ENCODE data around the gene SRGAP3. TPM values are rescaled to one million over a fixed set of nuclear protein-coding genes. Genes with fewer than 3 reads are reported as not detected.

Gene SRGAP3
- total RNA-seq, 1 donor from 2014 or later, result 3.9 TPM

DNA sequence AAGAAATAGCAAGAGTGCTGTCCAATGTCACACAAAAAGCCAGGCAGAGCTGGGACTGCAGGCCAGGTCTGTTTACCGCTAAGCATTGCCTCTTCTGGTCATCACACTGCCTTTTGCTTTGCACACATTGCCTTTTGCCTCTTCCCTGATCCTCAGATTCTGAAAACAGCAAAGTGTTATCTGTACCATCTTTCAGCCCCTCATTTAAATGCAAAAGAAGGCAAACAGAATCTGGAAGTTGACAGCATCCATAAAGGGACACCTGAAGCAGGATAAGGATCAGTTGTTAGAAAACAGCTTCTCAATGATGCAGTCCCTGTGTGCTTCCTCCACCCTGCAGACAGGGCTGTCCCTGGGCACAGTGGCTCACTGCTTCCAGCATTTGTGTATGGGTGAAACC is 179.5 kb downstream of the SRGAP3 start:
- Histone ChIP-seq H3K4me1 (ENCODE audit: insufficient read depth, low read length) (peaks cover 4% of the 10 kb centered on the region), H3K4me2 (ENCODE audit: low read length) (no peak overlapping the region), H3K4me3 (ENCODE audit: insufficient read depth, low read depth, low read length) (no peak overlapping the region), H2AFZ (ENCODE audit: low read depth, low read length) (no peak overlapping the region), H3K9me3 (ENCODE audit: insufficient read depth, low read depth, low read length) (no peaks in the 10 kb centered on the region), H3K9ac (ENCODE audit: low read length) (no peak overlapping the region), H3K27me3 (ENCODE audit: insufficient read depth, low read length) (no peaks in the 10 kb centered on the region), H3K27ac (ENCODE audit: low read depth, low read length) (no peak overlapping the region), H3K79me2 (ENCODE audit: insufficient read depth, low read length) (no peaks in the 10 kb centered on the region), H3K36me3 (ENCODE audit: insufficient read depth, low read length) (no peaks in the 10 kb centered on the region), H4K20me1 (ENCODE audit: insufficient read depth, low read length) (no peaks in the 10 kb centered on the region)
- no peaks in the 10 kb centered on the region for H3K9me3 Mint-ChIP-seq (ENCODE audit: unreplicated experiment)
- no peak overlapping the region for H3K27ac Mint-ChIP-seq (ENCODE audit: unreplicated experiment)
- H3K27me3 Mint-ChIP-seq (ENCODE audit: low read depth, unreplicated experiment), result peaks cover 17% of the 10 kb centered on the region
- FAIRE-seq (no peak), DNase-seq (ENCODE audit: low read depth) (no peak)
- no peak for TF ChIP-seq EZH2 (IDR thresholded peaks at IDR 0.05; ENCODE audit: insufficient read depth, low read length)
- TF ChIP-seq, protein P1, sequence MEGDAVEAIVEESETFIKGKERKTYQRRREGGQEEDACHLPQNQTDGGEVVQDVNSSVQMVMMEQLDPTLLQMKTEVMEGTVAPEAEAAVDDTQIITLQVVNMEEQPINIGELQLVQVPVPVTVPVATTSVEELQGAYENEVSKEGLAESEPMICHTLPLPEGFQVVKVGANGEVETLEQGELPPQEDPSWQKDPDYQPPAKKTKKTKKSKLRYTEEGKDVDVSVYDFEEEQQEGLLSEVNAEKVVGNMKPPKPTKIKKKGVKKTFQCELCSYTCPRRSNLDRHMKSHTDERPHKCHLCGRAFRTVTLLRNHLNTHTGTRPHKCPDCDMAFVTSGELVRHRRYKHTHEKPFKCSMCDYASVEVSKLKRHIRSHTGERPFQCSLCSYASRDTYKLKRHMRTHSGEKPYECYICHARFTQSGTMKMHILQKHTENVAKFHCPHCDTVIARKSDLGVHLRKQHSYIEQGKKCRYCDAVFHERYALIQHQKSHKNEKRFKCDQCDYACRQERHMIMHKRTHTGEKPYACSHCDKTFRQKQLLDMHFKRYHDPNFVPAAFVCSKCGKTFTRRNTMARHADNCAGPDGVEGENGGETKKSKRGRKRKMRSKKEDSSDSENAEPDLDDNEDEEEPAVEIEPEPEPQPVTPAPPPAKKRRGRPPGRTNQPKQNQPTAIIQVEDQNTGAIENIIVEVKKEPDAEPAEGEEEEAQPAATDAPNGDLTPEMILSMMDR (IDR thresholded peaks at IDR 0.05; ENCODE audit: insufficient read depth, low read depth, low read length), result no peak
- H3K4me1 Mint-ChIP-seq (ENCODE audit: low read depth, unreplicated experiment), result peaks cover 9% of the 10 kb centered on the region
- H3K36me3 Mint-ChIP-seq (ENCODE audit: low read depth, unreplicated experiment), result no peaks in the 10 kb centered on the region
- H3K4me3 Mint-ChIP-seq (ENCODE audit: unreplicated experiment), result no peak overlapping the region

DNA sequence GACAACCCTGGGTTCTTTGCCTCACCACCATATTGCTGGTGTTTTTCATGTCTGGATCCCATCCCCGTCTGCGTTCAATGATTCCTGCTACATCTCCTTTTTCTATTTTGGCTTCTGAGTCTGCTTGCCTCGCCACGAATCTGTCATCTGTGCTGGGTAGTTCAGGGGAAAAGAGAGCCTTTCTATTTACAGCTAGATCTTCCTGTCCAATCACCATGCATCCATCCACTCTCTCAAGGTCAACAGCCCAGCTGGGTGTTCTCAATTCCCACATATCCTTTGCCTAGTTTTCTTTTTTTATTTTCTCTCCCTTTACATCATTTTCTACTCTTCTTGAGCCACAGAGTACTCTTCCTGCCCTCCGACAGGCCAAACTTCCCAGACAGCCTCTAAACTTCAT is 181.4 kb downstream of the SRGAP3 start:
- H3K4me1 Mint-ChIP-seq (ENCODE audit: low read depth, unreplicated experiment), result peaks cover 3% of the 10 kb centered on the region
- Histone ChIP-seq H3K27ac (ENCODE audit: low read depth, low read length) (no peak overlapping the region), H3K4me2 (ENCODE audit: low read length) (no peak overlapping the region), H3K4me3 (ENCODE audit: insufficient read depth, low read depth, low read length) (no peak overlapping the region), H3K79me2 (ENCODE audit: insufficient read depth, low read length) (no peaks in the 10 kb centered on the region), H4K20me1 (ENCODE audit: insufficient read depth, low read length) (no peaks in the 10 kb centered on the region), H3K9ac (ENCODE audit: low read length) (no peak overlapping the region), H3K9me3 (ENCODE audit: insufficient read depth, low read depth, low read length) (no peaks in the 10 kb centered on the region), H3K36me3 (ENCODE audit: insufficient read depth, low read length) (no peaks in the 10 kb centered on the region), H3K4me1 (ENCODE audit: insufficient read depth, low read length) (no peaks in the 10 kb centered on the region), H3K27me3 (ENCODE audit: insufficient read depth, low read length) (no peaks in the 10 kb centered on the region), H2AFZ (ENCODE audit: low read depth, low read length) (no peak overlapping the region)
- H3K27ac Mint-ChIP-seq (ENCODE audit: unreplicated experiment), result no peak overlapping the region
- no peak overlapping the region for H3K4me3 Mint-ChIP-seq (ENCODE audit: unreplicated experiment)
- peaks cover 19% of the 10 kb centered on the region for H3K27me3 Mint-ChIP-seq (ENCODE audit: low read depth, unreplicated experiment)
- TF ChIP-seq, protein P1 (IDR thresholded peaks at IDR 0.05; ENCODE audit: insufficient read depth, low read depth, low read length), result no peak
- no peak for TF ChIP-seq EZH2 (IDR thresholded peaks at IDR 0.05; ENCODE audit: insufficient read depth, low read length)
- DNase-seq (ENCODE audit: low read depth), result no peak
- no peak for FAIRE-seq
- H3K36me3 Mint-ChIP-seq (ENCODE audit: low read depth, unreplicated experiment), result peaks cover 3% of the 10 kb centered on the region
- no peaks in the 10 kb centered on the region for H3K9me3 Mint-ChIP-seq (ENCODE audit: unreplicated experiment)

DNA sequence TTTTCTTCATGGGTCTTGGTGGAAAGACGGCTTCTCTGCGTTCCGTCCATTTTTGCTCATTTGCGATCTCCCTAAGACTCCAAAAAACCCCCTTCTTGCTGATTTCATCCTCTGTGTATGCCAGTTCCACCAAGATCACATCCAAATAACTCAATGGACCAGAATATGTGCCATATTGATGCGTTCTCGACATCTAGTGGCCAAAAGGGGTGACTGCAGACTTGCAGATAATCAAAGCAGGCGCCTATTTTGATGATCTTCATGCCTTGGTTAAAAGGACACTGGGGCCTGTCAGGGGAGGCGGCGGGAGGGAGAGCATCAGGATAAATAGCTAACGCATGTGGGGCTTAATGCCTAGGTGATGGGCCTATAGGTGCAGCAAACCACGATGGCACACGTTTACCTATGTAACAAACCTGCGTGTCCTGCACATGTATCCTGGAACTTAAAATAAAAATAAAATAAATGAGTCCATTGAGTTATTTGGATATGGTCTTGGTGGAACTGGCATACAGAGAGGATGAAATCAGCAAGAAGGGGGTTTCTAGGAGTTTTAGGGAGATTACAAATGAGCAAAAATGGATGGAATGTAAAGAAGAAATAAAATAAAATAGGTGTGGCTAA is 182.0 kb downstream of the SRGAP3 start:
- H3K4me2 ChIP-seq (ENCODE audit: low read length), result no peak overlapping the region
- DNase-seq (ENCODE audit: low read depth) (peak; percentile 36), FAIRE-seq (peak; percentile 29)
- H3K9ac ChIP-seq (ENCODE audit: low read length), result no peak overlapping the region
- no peaks in the 10 kb centered on the region for H3K9me3 ChIP-seq (ENCODE audit: insufficient read depth, low read depth, low read length)
- H3K4me1 Mint-ChIP-seq (ENCODE audit: low read depth, unreplicated experiment), result peaks cover 3% of the 10 kb centered on the region
- H3K27ac ChIP-seq (ENCODE audit: low read depth, low read length), result no peak overlapping the region
- H3K4me3 ChIP-seq (ENCODE audit: insufficient read depth, low read depth, low read length), result no peak overlapping the region
- no peaks in the 10 kb centered on the region for H3K79me2 ChIP-seq (ENCODE audit: insufficient read depth, low read length)
- H3K4me3 Mint-ChIP-seq (ENCODE audit: unreplicated experiment), result no peak overlapping the region
- H3K9me3 Mint-ChIP-seq (ENCODE audit: unreplicated experiment), result no peaks in the 10 kb centered on the region
- no peak overlapping the region for H3K27ac Mint-ChIP-seq (ENCODE audit: unreplicated experiment)
- H2AFZ ChIP-seq (ENCODE audit: low read depth, low read length), result no peak overlapping the region
- no peaks in the 10 kb centered on the region for H3K36me3 ChIP-seq (ENCODE audit: insufficient read depth, low read length)
- no peaks in the 10 kb centered on the region for H4K20me1 ChIP-seq (ENCODE audit: insufficient read depth, low read length)
- H3K36me3 Mint-ChIP-seq (ENCODE audit: low read depth, unreplicated experiment), result peaks cover 3% of the 10 kb centered on the region
- peaks cover 16% of the 10 kb centered on the region for H3K27me3 Mint-ChIP-seq (ENCODE audit: low read depth, unreplicated experiment)
- no peak for TF ChIP-seq EZH2 (IDR thresholded peaks at IDR 0.05; ENCODE audit: insufficient read depth, low read length)
- TF ChIP-seq, protein P1 (IDR thresholded peaks at IDR 0.05; ENCODE audit: insufficient read depth, low read depth, low read length), result peak; percentile 97
- H3K27me3 ChIP-seq (ENCODE audit: insufficient read depth, low read length), result no peaks in the 10 kb centered on the region
- H3K4me1 ChIP-seq (ENCODE audit: insufficient read depth, low read length), result no peaks in the 10 kb centered on the region
